Small intestine (tissue), 16 donors: Measurements from ENCODE around the gene CEP131. TPM values are rescaled to one million over a fixed set of nuclear protein-coding genes. Genes with fewer than 3 reads are reported as not detected.

Experiments
- DNase-seq, 2 donors: peaks; one replicate each; pipeline versions ENCODE4 v3.0.0 to v3.0.0-alpha.2; 2013
- FAIRE-seq: peaks from 2 replicates; lab custom pipeline; 2012; peaks lifted over from hg19 to GRCh38; lab: Jason Lieb, UNC
- H3K27ac ChIP-seq, 3 donors: one replicate each; pipeline ENCODE4 v1.5.1; 2013; ENCODE audit warnings: low read length in 2 of 3, mild to moderate bottlenecking in 2 of 3, control low read depth in 1 of 3, inconsistent platforms in 1 of 3, low read depth in 1 of 3, moderate library complexity in 1 of 3
- H3K27me3 ChIP-seq, 3 donors: one replicate each; pipeline ENCODE4 v1.6.1; 2013; ENCODE audit warnings: low read length in 3 of 3, inconsistent platforms in 1 of 3; ENCODE audit not compliant: control insufficient read depth in 3 of 3, insufficient read depth in 3 of 3
- H3K36me3 ChIP-seq, 3 donors: one replicate each; pipeline ENCODE4 v1.6.1; 2013; ENCODE audit warnings: low read length in 3 of 3, inconsistent platforms in 1 of 3, low read depth in 1 of 3, mild to moderate bottlenecking in 1 of 3, moderate library complexity in 1 of 3; ENCODE audit not compliant: control insufficient read depth in 3 of 3, insufficient read depth in 2 of 3
- H3K4me1 ChIP-seq, 3 donors: one replicate each; pipeline ENCODE4 v1.6.1; 2013; ENCODE audit warnings: low read length in 2 of 3, inconsistent platforms in 1 of 3, low read depth in 1 of 3, mild to moderate bottlenecking in 1 of 3, moderate library complexity in 1 of 3; ENCODE audit not compliant: control insufficient read depth in 3 of 3, insufficient read depth in 2 of 3
- H3K4me3 ChIP-seq, 3 donors: one replicate each; pipeline ENCODE4 v1.5.1; 2013; ENCODE audit warnings: low read length in 3 of 3, control low read depth in 1 of 3, inconsistent platforms in 1 of 3, low read depth in 1 of 3, mild to moderate bottlenecking in 1 of 3, moderate library complexity in 1 of 3
- H3K9me3 ChIP-seq, 2 donors: one replicate each; pipeline ENCODE4 v1.6.1; 2013; ENCODE audit warnings: low read depth in 1 of 2, low read length in 1 of 2; ENCODE audit not compliant: control insufficient read depth in 2 of 2, insufficient read depth in 1 of 2
- WGBS, 3 donors: extraction: QIAGEN DNeasy Blood & Tissue Kit; methylation state at CpG; one replicate each; pipeline ENCODE4 v1.1.7; 2013; 5-methylcytosine and 5-hydroxymethylcytosine counted together
- long read RNA-seq, 10 donors: transcript quantifications; one replicate each; lab custom pipeline, GENCODE V29; 2026
- polyA plus RNA-seq, 4 donors: library from polyadenylated mRNA; stranded (reverse) in 3 of 4; unstranded in 1 of 4; fragments of 200-250 nt in 3 of 4; fragments of 120-200 nt in 1 of 4; gene quantifications; one replicate each; pipeline versions ENCODE4 v1.2.1 to v1.2.3, GENCODE V29; 2013
- donor health status: healthy with polysubstance abuse.
- donor health status: control.
- donor health status: control.
- donor health status: Bipolar disorder and iron deficiency.
- donor health status: healthy.

CEP131 gene
- 1 to 10 TPM; 4.0 to 8.8 (median 6.6) TPM for polyA plus RNA-seq
- long read RNA-seq, donor 1 = 0 reads
- long read RNA-seq, donor 2 = 0 reads
- long read RNA-seq, donor 3 = 0 reads
- long read RNA-seq, donor 4 = 0 reads
- long read RNA-seq, donor 5 = 0 reads
- long read RNA-seq, donor 6 = 0 reads
- long read RNA-seq, donor 7, partial matches to known transcripts = 0 of 2 reads
- long read RNA-seq, donor 7, other reads (novel, unspliced or antisense) = 0 of 2 reads
- long read RNA-seq, donor 8 = 0 reads
- long read RNA-seq, donor 9 = 0 reads
- long read RNA-seq, donor 10 = 0 reads

DNA sequence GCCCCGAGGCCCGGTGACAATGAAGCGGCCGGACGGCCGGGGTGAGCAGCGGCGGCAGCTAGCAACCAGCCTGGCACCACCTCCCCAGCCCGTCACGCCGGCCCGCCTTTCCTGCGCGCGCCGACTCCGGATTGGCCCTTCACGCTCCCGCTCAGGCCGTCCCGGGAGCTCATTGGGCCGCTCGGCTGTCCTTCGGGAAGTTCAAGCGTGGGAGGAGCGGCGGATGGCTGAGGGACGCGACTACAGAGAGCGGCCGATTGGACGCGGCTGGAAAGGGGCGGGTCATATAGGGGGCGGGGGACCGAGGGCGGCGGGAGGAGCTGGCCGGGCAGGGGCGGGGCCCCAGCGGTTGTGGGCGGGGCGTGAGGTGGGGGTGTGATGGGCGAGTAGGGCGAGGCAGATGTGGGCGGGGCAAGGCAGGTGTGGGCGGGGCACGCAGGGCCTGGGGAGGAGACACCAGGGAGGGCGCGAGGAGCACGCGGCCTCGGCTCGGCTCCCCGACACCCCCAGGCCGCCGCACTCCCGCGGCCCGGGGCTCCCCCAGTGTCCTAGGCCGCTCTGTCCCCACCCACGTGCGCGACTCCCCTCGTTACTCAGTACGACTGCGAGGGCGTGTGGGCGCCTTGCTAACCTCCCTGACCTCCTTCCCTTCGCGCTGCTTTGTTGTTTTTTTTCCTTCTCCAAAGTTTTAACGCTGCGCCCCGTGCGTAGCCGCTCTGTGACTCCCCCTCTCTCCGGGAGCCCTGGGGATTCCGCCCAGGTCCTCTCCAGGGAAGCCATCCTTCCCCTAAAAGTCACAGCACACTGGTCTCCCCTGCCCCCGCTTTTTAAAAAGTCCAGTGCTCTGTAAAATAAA, at the start of gene CEP131:
CEP131 (minus strand) TSS at position 60 of the 856 bp plus-strand sequence. CDS start 2,909 bp downstream, outside the sequence.
- peaks cover 0 to 9% (median 0%) of the 10 kb centered on the region in 3 donors for H3K27me3 ChIP-seq
- FAIRE-seq (no peak), DNase-seq (peak; percentile 98 to 99)
- H3K4me1 ChIP-seq = peaks cover 0 to 19% (median 0%) of the 10 kb centered on the region in 3 donors
- peak within 1 kb of the TSS in 1 of 3 donors; percentile 42 for H3K27ac ChIP-seq
- H3K36me3 ChIP-seq = peaks cover 0 to 20% (median 0%) of the 10 kb centered on the region in 3 donors
- H3K4me3 ChIP-seq = peak within 1 kb of the TSS; percentile 48 to 74 (median 60)
- peaks cover 0 to 2% of the 10 kb centered on the region in 2 donors for H3K9me3 ChIP-seq
- 1 to 2% (median 1%) methylated on average over 56 to 79 of the region's 79 CpGs for WGBS, 3 donors

DNA sequence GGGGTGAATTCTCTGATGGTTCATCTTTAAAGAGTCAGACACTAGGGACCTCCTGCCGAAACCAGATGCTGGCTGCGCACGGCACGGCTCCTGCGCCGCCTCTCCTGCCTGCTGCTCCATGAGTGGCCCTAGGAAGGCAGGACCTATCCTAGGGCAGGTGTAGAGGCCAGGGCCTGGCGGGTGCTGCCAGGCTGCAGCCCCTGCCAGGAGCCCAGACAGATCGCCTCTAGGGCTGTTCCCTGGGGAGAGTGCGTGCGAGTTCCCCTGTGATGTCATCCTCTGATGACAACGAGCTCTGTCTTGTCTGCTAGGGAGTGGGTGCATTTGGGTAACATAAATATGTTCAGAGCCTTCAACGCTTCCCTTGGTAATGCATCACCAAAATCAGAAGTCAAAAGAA, 48.5 kb upstream of the CEP131 start:
- WGBS, 3 donors = 92 to 96% (median 95%) methylated on average over 11 to 12 of the region's 12 CpGs
- H3K4me1 ChIP-seq = no peaks in the 10 kb centered on the region
- no peaks in the 10 kb centered on the region for H3K27me3 ChIP-seq
- DNase-seq (no peak), FAIRE-seq (no peak)
- H3K9me3 ChIP-seq = no peaks in the 10 kb centered on the region
- no peak overlapping the region for H3K27ac ChIP-seq
- H3K36me3 ChIP-seq = peaks cover 16 to 79% (median 31%) of the 10 kb centered on the region in 3 donors
- no peak overlapping the region for H3K4me3 ChIP-seq

DNA sequence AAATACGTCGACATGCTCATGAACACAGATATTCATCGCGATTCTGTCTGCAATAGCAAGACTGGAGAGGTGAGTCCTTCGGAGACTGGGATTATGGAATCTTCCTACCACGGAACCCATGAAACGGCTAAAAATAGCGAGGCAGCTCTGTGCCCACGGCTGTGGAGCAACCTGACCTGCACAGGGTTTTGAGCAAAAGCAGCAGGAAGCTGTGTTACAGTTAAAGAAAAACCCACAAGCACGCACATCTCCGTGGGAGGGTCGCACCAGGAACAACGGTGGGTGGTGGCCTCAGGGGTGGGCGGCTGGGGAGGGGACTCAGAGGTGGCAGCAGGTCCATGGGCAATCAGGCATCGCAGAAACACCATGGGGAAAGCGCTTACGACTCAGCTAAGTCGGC, 47.5 kb upstream of the CEP131 start:
- Histone ChIP-seq H3K36me3 (peaks cover 20 to 81% (median 25%) of the 10 kb centered on the region in 3 donors), H3K9me3 (no peaks in the 10 kb centered on the region), H3K4me1 (no peaks in the 10 kb centered on the region), H3K27me3 (no peaks in the 10 kb centered on the region), H3K4me3 (no peak overlapping the region), H3K27ac (no peak overlapping the region)
- WGBS, 3 donors = 91 to 93% (median 92%) methylated on average over 18 of the region's 18 CpGs
- no peak for FAIRE-seq
- no peak for DNase-seq

DNA sequence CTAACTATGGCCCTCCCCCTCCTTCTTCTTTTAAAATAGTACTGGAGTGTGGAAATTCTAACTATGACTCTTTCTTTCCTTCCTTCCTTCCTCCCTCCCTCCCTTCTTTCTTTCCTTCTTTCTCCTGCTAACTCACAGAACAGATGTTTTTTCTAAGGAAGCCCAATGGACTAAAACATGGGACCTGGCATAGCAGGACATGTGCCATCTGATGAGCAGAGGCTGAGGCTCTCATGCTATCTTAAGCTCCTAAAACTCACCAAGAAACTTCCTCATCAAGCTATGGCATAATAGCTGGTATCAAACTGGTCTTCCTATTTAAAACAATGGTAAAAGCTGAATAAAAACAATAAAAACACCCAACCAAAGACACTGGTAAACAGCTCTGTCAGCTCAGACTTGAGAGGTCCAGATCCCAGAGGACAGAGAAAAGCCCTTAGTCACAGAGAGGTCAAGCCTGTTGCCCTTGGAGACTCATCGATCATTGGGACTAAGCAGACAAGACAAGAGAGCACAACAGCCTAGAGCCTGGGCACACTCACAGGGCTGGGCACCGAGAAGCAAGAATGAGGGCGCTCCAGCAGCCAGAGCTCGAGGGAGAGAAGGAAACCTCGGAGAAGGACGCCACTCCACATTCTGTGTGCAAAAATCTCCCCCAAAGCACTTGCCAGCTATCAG, 44.8 kb upstream of the CEP131 start:
- 94 to 95% (median 94%) methylated on average over 6 of the region's 6 CpGs for WGBS, 3 donors
- no peak overlapping the region for H3K27ac ChIP-seq
- H3K36me3 ChIP-seq = peaks cover 11 to 81% (median 25%) of the 10 kb centered on the region in 3 donors
- H3K4me1 ChIP-seq = no peaks in the 10 kb centered on the region
- H3K9me3 ChIP-seq = no peaks in the 10 kb centered on the region
- DNase-seq (no peak), FAIRE-seq (no peak)
- H3K27me3 ChIP-seq = no peaks in the 10 kb centered on the region
- H3K4me3 ChIP-seq = no peak overlapping the region

DNA sequence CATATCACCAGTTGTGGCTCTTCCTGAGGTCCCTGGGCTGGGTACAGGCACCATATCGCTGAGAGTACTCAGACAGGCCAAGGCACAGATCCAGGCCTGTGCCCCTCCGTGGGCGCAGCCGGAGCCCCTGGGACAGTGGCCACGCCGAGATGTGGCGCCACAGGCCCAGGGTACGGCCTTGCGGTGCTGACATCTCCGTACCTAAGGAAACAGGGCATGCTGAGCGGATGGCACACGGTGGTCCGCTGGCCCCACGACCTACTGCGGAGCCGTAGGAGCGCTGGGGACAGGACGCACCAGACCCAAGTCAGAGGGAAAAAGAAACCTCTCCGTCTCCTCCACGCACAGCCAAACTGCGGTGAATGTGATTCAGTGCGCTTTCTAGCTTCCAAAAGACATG, 42.8 kb upstream of the CEP131 start:
- Histone ChIP-seq H3K9me3 (no peaks in the 10 kb centered on the region), H3K36me3 (peaks cover 8 to 85% (median 24%) of the 10 kb centered on the region in 3 donors), H3K4me1 (no peaks in the 10 kb centered on the region), H3K27ac (no peak overlapping the region), H3K4me3 (no peak overlapping the region), H3K27me3 (no peaks in the 10 kb centered on the region)
- WGBS, 3 donors = 96 to 97% (median 97%) methylated on average over 22 of the region's 22 CpGs
- FAIRE-seq (no peak), DNase-seq (no peak)

DNA sequence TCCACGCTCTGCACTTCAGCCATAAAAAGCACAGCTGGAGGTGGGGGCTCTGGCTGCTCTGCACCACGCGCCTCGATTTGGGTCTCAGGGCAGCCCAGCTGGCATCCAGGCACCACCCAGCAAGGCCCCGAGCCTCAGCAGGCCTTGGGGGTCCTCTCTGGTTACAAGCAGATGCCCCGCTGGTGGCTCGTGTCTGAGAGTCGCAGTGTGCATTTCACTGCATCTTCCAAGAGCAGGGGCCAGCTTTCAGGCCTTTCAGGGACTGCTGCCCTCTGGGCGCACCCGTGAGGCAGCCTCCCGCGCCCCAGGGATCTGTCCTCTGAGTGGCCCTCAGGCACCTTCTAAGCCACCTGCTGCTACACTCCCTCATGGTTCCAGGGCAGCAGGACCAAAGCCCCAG, 41.9 kb upstream of the CEP131 start:
- Histone ChIP-seq H3K4me1 (no peaks in the 10 kb centered on the region), H3K9me3 (no peaks in the 10 kb centered on the region), H3K27me3 (no peaks in the 10 kb centered on the region), H3K36me3 (peaks cover 15 to 85% (median 25%) of the 10 kb centered on the region in 3 donors), H3K27ac (no peak overlapping the region), H3K4me3 (no peak overlapping the region)
- no peak for DNase-seq
- 91 to 97% (median 94%) methylated on average over 12 of the region's 12 CpGs for WGBS, 3 donors
- FAIRE-seq = no peak

DNA sequence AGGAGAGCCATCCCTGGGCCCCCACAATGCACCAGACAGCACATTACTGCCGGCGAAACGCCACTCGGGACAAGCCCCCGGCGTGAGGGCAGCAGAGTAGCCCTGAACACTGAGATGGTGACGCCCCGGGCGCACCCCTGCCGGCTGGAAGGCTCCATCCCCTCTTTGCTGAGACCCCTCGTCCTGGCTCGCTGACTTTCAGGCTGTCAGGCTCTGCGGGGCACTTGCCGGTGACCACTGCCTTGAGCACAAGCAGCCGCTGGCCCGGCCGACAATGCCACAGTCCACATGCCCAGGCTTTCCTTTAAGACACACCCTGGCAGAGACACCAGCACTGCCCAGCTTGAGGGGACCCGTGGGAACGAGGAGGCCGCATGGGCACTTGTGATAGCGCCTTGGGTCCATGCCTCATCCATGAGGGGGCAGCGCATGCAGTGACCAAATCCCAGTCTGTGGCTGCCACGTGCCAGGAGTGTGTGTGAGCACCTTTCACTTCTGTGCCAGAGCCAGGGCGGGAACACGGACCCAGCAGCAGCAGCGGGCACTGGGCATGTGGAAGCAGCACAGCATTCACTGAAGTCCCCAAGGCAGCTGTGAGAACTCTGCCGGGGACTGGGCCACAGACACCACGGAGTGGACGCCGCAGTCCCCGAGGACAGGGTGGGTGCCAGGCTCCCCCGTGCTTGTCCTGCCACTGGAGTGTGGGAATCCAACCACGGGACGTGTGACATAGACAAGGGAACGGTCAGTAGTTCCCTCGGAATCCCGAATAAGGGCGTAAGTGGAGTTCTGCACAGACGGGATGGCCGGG, 40.8 kb upstream of the CEP131 start:
- no peak for DNase-seq
- Histone ChIP-seq H3K4me3 (no peak overlapping the region), H3K9me3 (no peaks in the 10 kb centered on the region), H3K27me3 (no peaks in the 10 kb centered on the region), H3K4me1 (no peaks in the 10 kb centered on the region), H3K36me3 (peaks cover 23 to 89% (median 33%) of the 10 kb centered on the region in 3 donors), H3K27ac (no peak overlapping the region)
- WGBS, 3 donors = 93 to 95% (median 94%) methylated on average over 40 of the region's 40 CpGs
- FAIRE-seq = no peak
